Suprapubic skin (tissue), 3 donors: ENCODE measurements around the gene DMKN.

Experiments
- CTCF ChIP-seq, 2 donors: fragments of 200-600 bp in 1 of 2; fragments of 450-650 bp in 1 of 2; sonication (generic) in 1 of 2; IDR thresholded peaks; one replicate each; pipeline ENCODE4 v1.5.1; 2016 to 2019; ENCODE audit warnings: antibody characterized with exemption in 2 of 2, mild to moderate bottlenecking in 1 of 2, moderate library complexity in 1 of 2
- POLR2A ChIP-seq, 2 donors: fragments of 450-650 bp; IDR thresholded peaks; one replicate each; pipeline ENCODE4 v1.6.1; 2017; ENCODE audit warnings: antibody characterized with exemption in 2 of 2, mild to moderate bottlenecking in 2 of 2, moderate library complexity in 2 of 2

GRCh38 chr19:35556846-35557538, 43.5 kb upstream of the DMKN start:
- TF ChIP-seq POLR2A (IDR thresholded peaks at IDR 0.05), result no peak
- TF ChIP-seq CTCF (IDR thresholded peaks at IDR 0.05), result no peak
